Activated CD4-positive, alpha-beta T cell treated with anti-CD3 and anti-CD28 coated beads, Interleukin-2, amount 50 U/mL, for 24 hours (primary cell): ENCODE data around the gene RPGRIP1L.
"Not testable (repeated sequence)": the region's sequence is repeated elsewhere in the genome, so short reads cannot be mapped to it uniquely, and the experiment has no call there.

Experiments used
- DNase-seq, 2 donors: peaks; one replicate each; pipeline ENCODE4 v3.0.0-alpha.2; 2020; ENCODE audit warnings: low read depth in 1 of 2, low spot score in 1 of 2

Gene RPGRIP1L

GRCh38 chr16:53713403-53714204 is 9.9 kb upstream of the RPGRIP1L start:
- DNase-seq = no peak

- no peak for DNase-seq
Observed at GRCh38 chr16:53712065-53712464, 8.4 kb upstream of the RPGRIP1L start.

- DNase-seq = no peak
Observed at GRCh38 chr16:53711390-53711789, 7.7 kb upstream of the RPGRIP1L start.

- no peak for DNase-seq
Observed at GRCh38 chr16:53708490-53708889, 4.8 kb upstream of the RPGRIP1L start.

GRCh38 chr16:53707671-53708070 is 4.0 kb upstream of the RPGRIP1L start:
- DNase-seq = no peak

- DNase-seq = no peak
Observed at GRCh38 chr16:53704445-53704813, 770 bp upstream of the RPGRIP1L start.

GRCh38 chr16:53698271-53698670 is 5.4 kb downstream of the RPGRIP1L start:
- DNase-seq = not testable (repeated sequence)

- no peak for DNase-seq
Observed at GRCh38 chr16:53695070-53695469, 8.6 kb downstream of the RPGRIP1L start.

GRCh38 chr16:53693320-53693719 is 10.3 kb downstream of the RPGRIP1L start:
- DNase-seq = no peak

- no peak for DNase-seq
Observed at GRCh38 chr16:53692146-53692545, 11.5 kb downstream of the RPGRIP1L start.

- no peak for DNase-seq
Observed at GRCh38 chr16:53690771-53691170, 12.9 kb downstream of the RPGRIP1L start.

GRCh38 chr16:53689636-53690035 is 14.0 kb downstream of the RPGRIP1L start:
- DNase-seq = no peak

GRCh38 chr16:53686710-53687109 is 16.9 kb downstream of the RPGRIP1L start:
- no peak for DNase-seq

GRCh38 chr16:53685334-53685733 is 18.3 kb downstream of the RPGRIP1L start:
- DNase-seq = not testable (repeated sequence)

- DNase-seq = no peak
Observed at GRCh38 chr16:53681354-53681753, 22.3 kb downstream of the RPGRIP1L start.

GRCh38 chr16:53680756-53681155 is 22.9 kb downstream of the RPGRIP1L start:
- DNase-seq = no peak

GRCh38 chr16:53678756-53679343 is 24.8 kb downstream of the RPGRIP1L start:
- DNase-seq = no peak

GRCh38 chr16:53678155-53678554 is 25.5 kb downstream of the RPGRIP1L start:
- DNase-seq = no peak

- DNase-seq = no peak
Observed at GRCh38 chr16:53673189-53673588, 30.5 kb downstream of the RPGRIP1L start.

- no peak for DNase-seq
Observed at GRCh38 chr16:53672461-53672860, 31.2 kb downstream of the RPGRIP1L start.

GRCh38 chr16:53668869-53669268 is 34.8 kb downstream of the RPGRIP1L start:
- DNase-seq = no peak

- no peak for DNase-seq
Observed at GRCh38 chr16:53666786-53667415, 36.8 kb downstream of the RPGRIP1L start.
